A549 (cell line): ENCODE measurements around the gene PHGDH. TPM values are rescaled to one million over a fixed set of nuclear protein-coding genes. Genes with fewer than 3 reads are reported as not detected.

Experiments used
- ATAC-seq, 2 experiments: fragments of 200-7000 bp in 1 of 2; fragments of >200 bp in 1 of 2; cut with Nextera tagmentation in 1 of 2; cut with Tn5 transposase in 1 of 2; 3 replicates each; pipeline versions ENCODE4 v1.8.0 to v1.9.1; 2018 to 2020; ENCODE audit warnings: mild to moderate bottlenecking in 1 of 2, moderate library complexity in 1 of 2
- CTCF ChIA-PET: fragments of 300-600 bp; sonication (Branson Sonifier 250); formaldehyde crosslinking; extraction: SDS; loops from one replicate; lab custom pipeline; 2021; ENCODE audit warnings: antibody characterized with exemption, inconsistent platforms; lab: Yijun Ruan, JAX
- POLR2A ChIA-PET: fragments of 350-600 bp; formaldehyde crosslinking; extraction: SDS; loops from one replicate; lab custom pipeline; 2021; ENCODE audit warnings: antibody characterized with exemption, inconsistent platforms; lab: Yijun Ruan, JAX
- DNase-seq, 2 experiments: peaks; one replicate each; pipeline versions ENCODE4 v3.0.0 to v3.0.0-alpha.2; 2011 to 2016; ENCODE audit warnings: low read depth in 1 of 2, low spot score in 1 of 2
- FAIRE-seq: peaks from 2 replicates; lab custom pipeline; 2011; peaks lifted over from hg19 to GRCh38; lab: Jason Lieb, UNC
- H3K27ac ChIP-seq, 2 experiments: fragments of >200 bp; sonication (Bioruptor Twin); formaldehyde crosslinking; 3 replicates each; pipeline ENCODE4 v1.5.1; 2016 to 2017
- H3K4me1 ChIP-seq: fragments of >200 bp; sonication (Bioruptor Twin); formaldehyde crosslinking; 3 replicates; pipeline ENCODE4 v1.6.1; 2016
- H3K4me2 ChIP-seq: fragments of >200 bp; sonication (Bioruptor Twin); formaldehyde crosslinking; 3 replicates; pipeline ENCODE4 v1.6.1; 2016
- H3K4me3 ChIP-seq: fragments of >200 bp; sonication (Bioruptor Twin); formaldehyde crosslinking; 3 replicates; pipeline ENCODE4 v1.5.1; 2016
- H3K9me3 ChIP-seq: fragments of >200 bp; sonication (Bioruptor Twin); formaldehyde crosslinking; 3 replicates; pipeline ENCODE4 v1.6.1; 2016
- BHLHE40 ChIP-seq: IDR thresholded peaks from 2 replicates; pipeline ENCODE4 v1.6.1; 2012; ENCODE audit warnings: low read depth, low read length, inconsistent platforms
- CHD4 ChIP-seq: fragments of 200-600 bp; sonication (generic); IDR thresholded peaks from 2 replicates; pipeline ENCODE4 v1.6.1; 2016; ENCODE audit warnings: antibody characterized with exemption, mild to moderate bottlenecking, borderline replicate concordance
- CTCF ChIP-seq: fragments of >200 bp; sonication (Bioruptor Twin); formaldehyde crosslinking; IDR thresholded peaks from 3 replicates; pipeline ENCODE4 v1.5.1; 2016
- EHMT2 ChIP-seq: fragments of 200-600 bp; sonication (generic); IDR thresholded peaks from 2 replicates; pipeline ENCODE4 v1.6.1; 2016; ENCODE audit warnings: antibody characterized with exemption, low read depth, mild to moderate bottlenecking, moderate library complexity
- EP300 ChIP-seq, 2 experiments: fragments of >200 bp; sonication (Bioruptor Twin); formaldehyde crosslinking; IDR thresholded peaks; 2 replicates in 1 of 2; 3 replicates in 1 of 2; pipeline ENCODE4 v1.6.1; 2016 to 2017
- ESRRA ChIP-seq: fragments of 150-350 bp; IDR thresholded peaks from 2 replicates; pipeline ENCODE4 v1.6.1; 2014; ENCODE audit warnings: mild to moderate bottlenecking, low read length, borderline replicate concordance
- FOSB ChIP-seq: fragments of 250-450 bp; sonication (Bioruptor Pico); IDR thresholded peaks from 2 replicates; pipeline ENCODE4 v1.5.0; 2020; ENCODE audit warnings: mild to moderate bottlenecking, moderate library complexity
- FOXS1 ChIP-seq: fragments of 250-450 bp; sonication (Bioruptor Pico); IDR thresholded peaks from 2 replicates; pipeline ENCODE4 v1.5.0; 2020; ENCODE audit warnings: mild to moderate bottlenecking, moderate library complexity
- GATA3 ChIP-seq: IDR thresholded peaks from 2 replicates; pipeline ENCODE4 v1.6.1; 2012; ENCODE audit warnings: borderline replicate concordance
- HEYL ChIP-seq: fragments of 250-450 bp; sonication (Bioruptor Pico); IDR thresholded peaks from 2 replicates; pipeline ENCODE4 v1.8.0; 2021; ENCODE audit warnings: mild to moderate bottlenecking, moderate library complexity
- HOXB13 ChIP-seq: fragments of 250-450 bp; sonication (Bioruptor Pico); IDR thresholded peaks from 2 replicates; pipeline ENCODE4 v1.5.0; 2020; ENCODE audit warnings: low read depth, mild to moderate bottlenecking, moderate library complexity
- JUN ChIP-seq, 2 experiments: fragments of >200 bp; sonication (Bioruptor Twin); formaldehyde crosslinking; IDR thresholded peaks; 2 replicates in 1 of 2; 3 replicates in 1 of 2; pipeline ENCODE4 v1.6.1; 2016 to 2017
- MAZ ChIP-seq: fragments of 150-350 bp; IDR thresholded peaks from 2 replicates; pipeline ENCODE4 v1.6.1; 2014; ENCODE audit warnings: antibody characterized with exemption, low read depth, low read length, borderline replicate concordance
- NPAS2 ChIP-seq: fragments of 250-450 bp; sonication (Bioruptor Pico); IDR thresholded peaks from 2 replicates; pipeline ENCODE4 v1.8.0; 2022; ENCODE audit warnings: mild to moderate bottlenecking, moderate library complexity, borderline replicate concordance
- NR3C1 ChIP-seq: fragments of >200 bp; sonication (Bioruptor Twin); formaldehyde crosslinking; IDR thresholded peaks from 3 replicates; pipeline ENCODE4 v1.6.1; 2017
- POLR2A ChIP-seq: IDR thresholded peaks from 2 replicates; pipeline ENCODE4 v1.6.1; 2012; ENCODE audit warnings: mild to moderate bottlenecking, low read length
- POLR2AphosphoS2 ChIP-seq: conservative IDR thresholded peaks from 2 replicates; pipeline ENCODE4 v1.6.1; 2012; ENCODE audit warnings: low read length, improper control_type of control experiment, inconsistent platforms
- RARB ChIP-seq: fragments of 250-450 bp; sonication (Bioruptor Pico); IDR thresholded peaks from 2 replicates; pipeline ENCODE4 v1.8.0; 2021; ENCODE audit warnings: mild to moderate bottlenecking, moderate library complexity
- RCOR1 ChIP-seq: fragments of 150-350 bp; IDR thresholded peaks from 2 replicates; pipeline ENCODE4 v1.6.1; 2014; ENCODE audit warnings: antibody characterized with exemption, low read length, low read depth
- RFX5 ChIP-seq: fragments of 450-650 bp; IDR thresholded peaks from 2 replicates; pipeline ENCODE4 v1.7.1; 2014; ENCODE audit warnings: antibody characterized with exemption, mild to moderate bottlenecking, moderate library complexity
- SMC3 ChIP-seq: fragments of >200 bp; sonication (Bioruptor Twin); formaldehyde crosslinking; IDR thresholded peaks from 3 replicates; pipeline ENCODE4 v1.6.1; 2018; ENCODE audit warnings: inconsistent platforms
- TP53 ChIP-seq: fragments of 250-450 bp; sonication (Bioruptor Pico); IDR thresholded peaks from 2 replicates; pipeline ENCODE4 v1.5.0; 2021; ENCODE audit warnings: mild to moderate bottlenecking, moderate library complexity
- WGBS: methylation state at CpG from one replicate; pipeline ENCODE4 v1.1.6; 2017; ENCODE audit errors: missing lambda C conversion rate; 5-methylcytosine and 5-hydroxymethylcytosine counted together
- polyA plus RNA-seq, 4 experiments: library from polyadenylated mRNA; depleted of rRNA in 3 of 4; stranded (reverse); fragments of >200 nt; fragmentation: RNase III in 1 of 4; extraction: RNeasy Plus Mini Kit Qiagen cat#74134 plus additional on column Dnase treatment in 1 of 4; gene quantifications; 2 replicates in 3 of 4; 3 replicates in 1 of 4; pipeline ENCODE4 v1.2.3, GENCODE V29; 2011 to 2017
- TF ChIP-seq, protein P1 (sequence below): fragments of >200 bp; sonication (Bioruptor Twin); formaldehyde crosslinking; IDR thresholded peaks from 3 replicates; pipeline ENCODE4 v1.6.1; 2016
- TF ChIP-seq, protein P2 (sequence below): IDR thresholded peaks from 2 replicates; pipeline ENCODE4 v1.6.1; 2012
- TF ChIP-seq, protein P3 (sequence below): fragments of 150-350 bp; IDR thresholded peaks from 2 replicates; pipeline ENCODE4 v1.6.1; 2014; ENCODE audit warnings: low read depth, mild to moderate bottlenecking, low read length

Gene PHGDH
- polyA plus RNA-seq, 2 of the 4 experiments (the other 2 are of a cell fraction): 41.4 to 65.6 TPM

DNA sequence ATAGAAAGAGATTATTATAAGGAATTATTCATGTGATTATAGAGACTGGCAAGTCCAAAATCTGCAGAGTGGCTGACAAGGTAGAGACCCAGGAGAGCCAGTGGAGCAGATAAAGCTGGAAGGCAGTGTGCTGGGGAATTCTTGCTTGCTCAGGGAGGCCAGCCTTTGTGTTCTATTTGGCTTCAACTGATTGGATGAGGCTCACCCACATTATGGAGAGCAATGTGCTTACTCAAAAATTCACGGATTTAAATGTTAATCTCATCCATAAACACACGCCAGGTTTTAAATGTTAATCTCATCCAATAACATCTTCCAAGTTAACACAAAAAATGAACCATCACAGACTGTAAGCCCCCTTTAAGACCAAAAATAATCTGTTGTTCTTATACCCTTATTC, 30.2 kb upstream of the PHGDH start:
- Histone ChIP-seq H3K9me3 (no peaks in the 10 kb centered on the region), H3K4me2 (no peak overlapping the region), H3K27ac (no peak overlapping the region), H3K4me3 (no peak overlapping the region), H3K4me1 (no peaks in the 10 kb centered on the region)
- ChIA-PET POLR2A (no interaction called here), CTCF (no interaction called here)
- TF ChIP-seq ESRRA (no peak), NPAS2 (no peak), RARB (CRISPR knock-in tag) (no peak), GATA3 (no peak), FOXS1 (CRISPR knock-in tag) (no peak), RCOR1 (no peak), JUN (IDR thresholded peaks at IDR 0.05) (no peak), CHD4 (no peak), HOXB13 (CRISPR knock-in tag) (no peak), TP53 (CRISPR knock-in tag) (no peak), RFX5 (no peak), BHLHE40 (no peak), EP300 (IDR thresholded peaks at IDR 0.05) (no peak), CTCF (no peak), POLR2A (no peak), SMC3 (no peak), HEYL (CRISPR knock-in tag) (no peak)
- TF ChIP-seq, protein P1, sequence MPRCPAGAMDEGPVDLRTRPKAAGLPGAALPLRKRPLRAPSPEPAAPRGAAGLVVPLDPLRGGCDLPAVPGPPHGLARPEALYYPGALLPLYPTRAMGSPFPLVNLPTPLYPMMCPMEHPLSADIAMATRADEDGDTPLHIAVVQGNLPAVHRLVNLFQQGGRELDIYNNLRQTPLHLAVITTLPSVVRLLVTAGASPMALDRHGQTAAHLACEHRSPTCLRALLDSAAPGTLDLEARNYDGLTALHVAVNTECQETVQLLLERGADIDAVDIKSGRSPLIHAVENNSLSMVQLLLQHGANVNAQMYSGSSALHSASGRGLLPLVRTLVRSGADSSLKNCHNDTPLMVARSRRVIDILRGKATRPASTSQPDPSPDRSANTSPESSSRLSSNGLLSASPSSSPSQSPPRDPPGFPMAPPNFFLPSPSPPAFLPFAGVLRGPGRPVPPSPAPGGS: no peak
- TF ChIP-seq, protein P2, sequence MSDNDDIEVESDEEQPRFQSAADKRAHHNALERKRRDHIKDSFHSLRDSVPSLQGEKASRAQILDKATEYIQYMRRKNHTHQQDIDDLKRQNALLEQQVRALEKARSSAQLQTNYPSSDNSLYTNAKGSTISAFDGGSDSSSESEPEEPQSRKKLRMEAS: no peak
- no peak for FAIRE-seq
- no peak for DNase-seq
- 18% methylated on average over 2 of the region's 2 CpGs for WGBS
- no peak for ATAC-seq

- FAIRE-seq: no peak
- no peak for TF ChIP-seq NR3C1
- no peak for TF ChIP-seq BHLHE40
- TF ChIP-seq, protein P3, sequence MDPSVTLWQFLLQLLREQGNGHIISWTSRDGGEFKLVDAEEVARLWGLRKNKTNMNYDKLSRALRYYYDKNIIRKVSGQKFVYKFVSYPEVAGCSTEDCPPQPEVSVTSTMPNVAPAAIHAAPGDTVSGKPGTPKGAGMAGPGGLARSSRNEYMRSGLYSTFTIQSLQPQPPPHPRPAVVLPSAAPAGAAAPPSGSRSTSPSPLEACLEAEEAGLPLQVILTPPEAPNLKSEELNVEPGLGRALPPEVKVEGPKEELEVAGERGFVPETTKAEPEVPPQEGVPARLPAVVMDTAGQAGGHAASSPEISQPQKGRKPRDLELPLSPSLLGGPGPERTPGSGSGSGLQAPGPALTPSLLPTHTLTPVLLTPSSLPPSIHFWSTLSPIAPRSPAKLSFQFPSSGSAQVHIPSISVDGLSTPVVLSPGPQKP: no peak
- no peak for TF ChIP-seq EP300 (IDR thresholded peaks at IDR 0.05)
- no peak for TF ChIP-seq FOSB
- TF ChIP-seq HOXB13 (CRISPR knock-in tag): no peak
- TF ChIP-seq, protein P2: no peak
- no peak for TF ChIP-seq JUN (IDR thresholded peaks at IDR 0.05)
- no peak for TF ChIP-seq POLR2AphosphoS2
- TF ChIP-seq EHMT2: no peak
- TF ChIP-seq, protein P1: no peak
- no peak for TF ChIP-seq MAZ
- TF ChIP-seq, all 56 proteins: peak for 0
- POLR2A ChIA-PET: no interaction called here
These were observed 29.6 kb upstream of the PHGDH start for GRCh38 chr1:119682141-119682540.

More at GRCh38 chr1:119682141-119682540, 29.6 kb upstream of the PHGDH start:
- no peaks in the 10 kb centered on the region for H3K9me3 ChIP-seq
- H3K4me3 ChIP-seq: no peak overlapping the region
- no peak overlapping the region for H3K4me2 ChIP-seq
- CTCF ChIA-PET: no interaction called here
- no peaks in the 10 kb centered on the region for H3K4me1 ChIP-seq
- no peak for ATAC-seq
- no peak for DNase-seq
- H3K27ac ChIP-seq: no peak overlapping the region
